Activated effector memory CD4-positive, alpha-beta T cell treated with Interleukin-2 at 50 U/mL for 16 hours (primary cell): ENCODE data around the gene HDAC4.

Experiments used
- DNase-seq: peaks from one replicate; pipeline ENCODE4 v3.0.0-alpha.2; 2020

The HDAC4 gene

GRCh38 chr2:239066597-239066996 lies 334.2 kb downstream of the HDAC4 start:
- DNase-seq, result no peak

- no peak for DNase-seq
Measured at GRCh38 chr2:239065962-239066361, 334.9 kb downstream of the HDAC4 start.

- no peak for DNase-seq
Measured at GRCh38 chr2:239065537-239065936, 335.3 kb downstream of the HDAC4 start.

GRCh38 chr2:239064891-239065290 lies 335.9 kb downstream of the HDAC4 start:
- no peak for DNase-seq

- DNase-seq, result no peak
Measured at GRCh38 chr2:239064253-239064652, 336.6 kb downstream of the HDAC4 start.

- no peak for DNase-seq
Measured at GRCh38 chr2:239062743-239063142, 338.1 kb downstream of the HDAC4 start.

- DNase-seq, result no peak
Measured at GRCh38 chr2:239061824-239062570, 338.8 kb downstream of the HDAC4 start.

GRCh38 chr2:239061121-239061666 lies 339.6 kb downstream of the HDAC4 start:
- no peak for DNase-seq

GRCh38 chr2:239060676-239061075 lies 340.1 kb downstream of the HDAC4 start:
- no peak for DNase-seq

GRCh38 chr2:239059854-239060253 lies 341.0 kb downstream of the HDAC4 start:
- no peak for DNase-seq

- DNase-seq, result no peak
Measured at GRCh38 chr2:239058766-239059165, 342.1 kb downstream of the HDAC4 start.

- DNase-seq, result no peak
Measured at GRCh38 chr2:239057533-239057932, 343.3 kb downstream of the HDAC4 start.

GRCh38 chr2:239056611-239057010 lies 344.2 kb downstream of the HDAC4 start:
- no peak for DNase-seq

- no peak for DNase-seq
Measured at GRCh38 chr2:239055756-239056493, 344.9 kb downstream of the HDAC4 start.

- no peak for DNase-seq
Measured at GRCh38 chr2:239054921-239055320, 345.9 kb downstream of the HDAC4 start.

- DNase-seq, result no peak
Measured at GRCh38 chr2:239053801-239054503, 346.9 kb downstream of the HDAC4 start.

GRCh38 chr2:239052798-239053665 lies 347.8 kb downstream of the HDAC4 start:
- DNase-seq, result no peak

- no peak for DNase-seq
Measured at GRCh38 chr2:239051891-239052445, 348.9 kb downstream of the HDAC4 start.

GRCh38 chr2:239050252-239050649 lies 350.6 kb downstream of the HDAC4 start:
- no peak for DNase-seq

GRCh38 chr2:239049421-239050251 lies 351.2 kb downstream of the HDAC4 start:
- no peak for DNase-seq

GRCh38 chr2:239048736-239049135 lies 352.1 kb downstream of the HDAC4 start:
- DNase-seq, result no peak
